Activated gamma-delta T cell treated with anti-CD3 and anti-CD28 coated beads, Interleukin-2, amount 50 U/mL, for 16 hours (primary cell): Measurements from ENCODE around the gene ACOT4.
A peak's percentile ranks its signal among the peaks of the same experiment; 100 is the strongest.
"Not testable (repeated sequence)": the region's sequence is repeated elsewhere in the genome, so short reads cannot be mapped to it uniquely, and the experiment has no call there.

Source experiments
- DNase-seq: peaks from one replicate; pipeline ENCODE4 v3.0.0-alpha.2; 2020; ENCODE audit warnings: low read depth

ACOT4 gene, protein sequence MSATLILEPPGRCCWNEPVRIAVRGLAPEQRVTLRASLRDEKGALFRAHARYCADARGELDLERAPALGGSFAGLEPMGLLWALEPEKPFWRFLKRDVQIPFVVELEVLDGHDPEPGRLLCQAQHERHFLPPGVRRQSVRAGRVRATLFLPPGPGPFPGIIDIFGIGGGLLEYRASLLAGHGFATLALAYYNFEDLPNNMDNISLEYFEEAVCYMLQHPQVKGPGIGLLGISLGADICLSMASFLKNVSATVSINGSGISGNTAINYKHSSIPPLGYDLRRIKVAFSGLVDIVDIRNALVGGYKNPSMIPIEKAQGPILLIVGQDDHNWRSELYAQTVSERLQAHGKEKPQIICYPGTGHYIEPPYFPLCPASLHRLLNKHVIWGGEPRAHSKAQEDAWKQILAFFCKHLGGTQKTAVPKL

DNA sequence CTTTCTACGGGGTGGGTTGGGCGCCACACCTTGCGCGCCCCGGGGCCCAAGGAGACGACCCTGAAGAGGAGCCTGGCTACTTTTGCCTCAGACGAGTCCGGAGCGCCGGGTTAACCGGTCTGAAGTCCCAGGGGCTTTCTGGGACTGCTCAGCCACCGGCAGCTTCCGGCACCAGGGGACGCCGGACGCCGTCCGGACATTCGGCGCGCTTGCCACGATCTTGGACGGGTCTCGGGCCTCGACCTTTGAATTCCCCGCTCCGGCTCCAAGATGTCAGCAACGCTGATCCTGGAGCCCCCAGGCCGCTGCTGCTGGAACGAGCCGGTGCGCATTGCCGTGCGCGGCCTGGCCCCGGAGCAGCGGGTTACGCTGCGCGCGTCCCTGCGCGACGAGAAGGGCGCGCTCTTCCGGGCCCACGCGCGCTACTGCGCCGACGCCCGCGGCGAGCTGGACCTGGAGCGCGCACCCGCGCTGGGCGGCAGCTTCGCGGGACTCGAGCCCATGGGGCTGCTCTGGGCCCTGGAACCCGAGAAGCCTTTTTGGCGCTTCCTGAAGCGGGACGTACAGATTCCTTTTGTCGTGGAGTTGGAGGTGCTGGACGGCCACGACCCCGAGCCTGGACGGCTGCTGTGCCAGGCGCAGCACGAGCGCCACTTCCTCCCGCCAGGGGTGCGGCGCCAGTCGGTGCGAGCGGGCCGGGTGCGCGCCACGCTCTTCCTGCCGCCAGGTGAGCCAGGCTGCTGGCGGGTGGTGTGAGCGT, at the start of gene ACOT4:
Gene ACOT4, plus strand, starts transcription at position 184 of the 760 bp plus-strand sequence. Its CDS starts 87 bp downstream, at position 271.
- DNase-seq: peak; percentile 20

GRCh38 chr14:73542961-73543360, 48.7 kb upstream of the ACOT4 start:
- DNase-seq: not testable (repeated sequence)

DNA sequence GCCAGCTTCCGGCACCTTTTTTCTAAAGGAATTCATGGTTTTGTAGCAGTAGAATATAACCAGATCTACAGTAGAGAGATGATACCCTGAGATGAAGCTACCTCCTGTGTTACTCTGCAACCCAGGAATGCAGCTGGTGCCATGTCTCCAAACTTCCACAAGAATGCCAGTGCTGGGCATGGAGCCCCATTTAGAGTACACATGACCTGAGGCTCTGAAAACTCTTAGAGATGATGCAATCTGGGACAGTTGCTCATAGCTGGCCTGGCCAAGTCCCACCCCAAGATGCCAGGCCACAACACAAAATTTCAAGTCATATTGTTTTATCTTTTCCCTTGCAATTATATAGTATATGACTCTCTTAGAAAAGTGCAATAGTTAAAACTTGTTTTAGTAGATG, 46.3 kb upstream of the ACOT4 start:
- not testable (repeated sequence) for DNase-seq

DNA sequence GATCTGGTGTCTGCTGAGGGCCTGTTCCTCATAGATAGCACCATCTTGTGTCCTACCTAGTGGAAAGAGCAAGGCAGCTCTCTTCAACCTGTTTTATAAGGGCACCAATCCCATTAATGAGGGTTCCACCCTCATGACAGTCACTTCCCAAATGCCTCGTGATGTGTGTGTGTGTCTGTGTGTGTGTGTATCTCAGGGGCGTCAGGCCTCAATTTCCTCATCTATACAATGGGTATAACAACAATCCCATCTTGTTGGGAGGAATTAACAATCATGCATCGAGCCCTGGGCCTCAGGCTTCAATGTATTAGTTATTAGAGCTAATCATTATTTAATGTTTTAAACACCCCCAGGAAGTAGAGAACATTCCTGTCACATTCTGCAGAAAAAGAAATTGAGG, 42.6 kb upstream of the ACOT4 start:
- not testable (repeated sequence) for DNase-seq

DNA sequence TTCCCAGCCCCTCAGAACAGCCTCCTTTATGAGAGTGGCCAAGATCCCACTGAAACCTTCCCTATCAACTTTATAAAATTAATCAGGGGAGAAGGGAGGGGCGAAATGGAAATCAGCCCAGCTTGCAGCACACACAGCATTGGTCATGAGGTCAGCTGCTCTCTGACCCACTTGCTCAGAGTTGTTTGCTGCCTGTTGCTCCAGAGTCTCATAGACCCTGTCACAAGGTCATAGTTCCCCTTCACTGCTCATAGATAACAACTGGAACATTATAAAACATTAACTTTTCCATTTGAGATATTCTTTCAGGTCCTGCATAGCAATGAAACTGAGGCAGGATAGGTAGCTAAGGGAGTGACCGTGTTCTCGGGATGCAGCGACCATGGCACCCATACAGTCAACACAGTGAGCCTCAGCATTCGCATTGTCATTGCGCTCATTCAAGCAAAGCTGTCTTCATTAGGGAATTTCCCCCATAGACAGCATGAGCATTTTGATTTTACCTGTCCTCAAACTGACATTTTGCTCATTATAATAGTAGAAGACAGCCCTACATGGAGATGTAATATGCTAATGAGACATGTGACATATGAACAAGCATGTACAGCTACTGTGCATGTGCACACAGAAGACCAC, 41.7 kb upstream of the ACOT4 start:
- DNase-seq: not testable (repeated sequence)

DNA sequence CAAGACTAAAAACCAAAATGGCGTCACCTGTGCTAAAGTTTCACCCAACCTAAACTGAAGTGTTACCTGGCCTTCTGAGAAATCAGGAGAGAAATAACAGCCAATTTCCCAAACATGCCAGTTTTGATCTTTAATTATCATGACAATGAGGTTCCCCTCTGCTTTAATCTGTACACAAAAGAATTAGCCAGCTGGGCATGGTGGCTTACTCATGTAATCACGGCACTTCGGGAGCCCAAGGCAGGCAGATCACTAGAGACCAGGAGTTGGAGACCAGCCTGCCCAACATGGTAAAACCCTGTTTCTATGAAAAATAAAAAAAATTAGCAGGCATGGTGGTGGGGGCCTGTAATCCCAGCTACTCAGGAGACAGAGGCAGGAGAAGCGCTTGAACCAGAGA, 37.8 kb upstream of the ACOT4 start:
- DNase-seq: no peak

GRCh38 chr14:73557201-73557600, 34.5 kb upstream of the ACOT4 start:
- DNase-seq: not testable (repeated sequence)

DNA sequence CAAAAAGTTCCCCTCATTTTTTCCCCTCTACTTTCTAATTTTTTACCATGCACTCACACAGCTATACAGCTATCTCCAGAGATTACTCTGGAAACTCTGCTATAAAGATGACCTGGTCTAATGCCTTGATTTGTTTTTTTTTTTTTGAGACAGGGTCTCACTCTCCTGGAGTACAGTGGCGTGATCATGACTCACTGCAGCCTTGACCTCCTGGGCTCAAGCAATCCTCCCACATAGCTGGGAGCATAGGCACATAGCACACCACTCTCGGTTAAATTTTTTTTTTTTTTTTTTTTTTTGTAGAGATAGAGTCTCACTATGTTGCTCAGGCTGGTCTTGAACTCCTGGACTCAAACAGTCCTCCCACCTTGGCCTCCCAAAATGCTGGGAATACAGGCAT, 33.4 kb upstream of the ACOT4 start:
- not testable (repeated sequence) for DNase-seq

DNA sequence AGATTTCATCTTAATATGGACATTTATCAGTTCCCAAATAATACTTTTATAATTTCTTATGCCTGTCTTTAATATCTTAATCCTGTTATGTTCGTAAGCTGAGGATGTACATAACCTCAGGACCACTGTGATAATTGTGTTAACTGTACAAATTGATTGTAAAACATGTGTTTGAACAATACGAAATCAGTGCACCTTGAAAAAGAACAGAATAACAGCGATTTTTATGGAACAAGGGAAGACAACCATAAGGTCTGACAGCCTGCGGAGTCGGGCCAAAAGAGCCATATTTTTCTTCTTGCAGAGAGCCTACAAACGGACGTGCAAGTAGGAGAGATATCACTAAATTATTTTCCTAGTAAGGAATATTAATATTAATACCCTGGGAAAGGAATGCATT, 29.4 kb upstream of the ACOT4 start:
- not testable (repeated sequence) for DNase-seq

- not testable (repeated sequence) for DNase-seq
Observed at GRCh38 chr14:73562696-73563095, 29.0 kb upstream of the ACOT4 start.

- DNase-seq: not testable (repeated sequence)
Observed at GRCh38 chr14:73566431-73566830, 25.2 kb upstream of the ACOT4 start.

DNA sequence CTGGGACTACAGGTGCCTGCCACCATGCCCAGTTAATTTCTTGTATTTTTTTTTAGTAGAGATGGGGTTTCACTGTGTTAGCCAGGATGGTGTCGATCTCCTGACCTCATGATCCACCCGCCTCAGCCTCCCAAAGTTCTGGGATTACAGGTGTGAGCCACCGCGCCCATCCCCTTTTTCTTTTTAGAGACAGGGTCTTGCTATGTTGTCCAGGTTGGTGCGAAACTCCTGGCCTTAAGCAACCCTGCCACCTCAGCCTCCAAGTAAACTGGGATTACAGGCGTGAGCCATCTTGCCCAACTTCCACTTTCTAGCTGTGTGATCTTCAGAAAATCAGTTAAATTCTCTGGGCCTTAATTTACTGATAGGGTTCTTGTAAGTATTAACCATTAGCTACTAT, 24.7 kb upstream of the ACOT4 start:
- DNase-seq: not testable (repeated sequence)

DNA sequence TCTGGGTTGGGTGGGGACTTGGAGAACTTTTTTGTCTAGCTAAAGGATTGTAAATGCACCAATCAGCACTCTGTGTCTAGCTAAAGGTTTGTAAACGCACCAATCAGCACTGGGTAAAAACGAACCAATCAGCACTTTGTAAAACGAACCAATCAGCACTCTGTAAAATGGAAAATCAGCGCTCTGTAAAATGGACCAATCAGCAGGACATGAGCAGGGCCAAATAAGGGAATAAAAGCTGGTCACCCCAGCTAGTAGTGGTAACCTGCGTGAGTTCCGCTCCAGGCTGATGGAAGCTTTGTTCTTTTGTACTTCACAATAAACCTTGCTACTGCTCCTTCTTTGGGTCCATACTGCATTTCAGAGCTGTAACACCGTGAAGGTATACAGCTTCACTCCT, 24.3 kb upstream of the ACOT4 start:
- DNase-seq: no peak

DNA sequence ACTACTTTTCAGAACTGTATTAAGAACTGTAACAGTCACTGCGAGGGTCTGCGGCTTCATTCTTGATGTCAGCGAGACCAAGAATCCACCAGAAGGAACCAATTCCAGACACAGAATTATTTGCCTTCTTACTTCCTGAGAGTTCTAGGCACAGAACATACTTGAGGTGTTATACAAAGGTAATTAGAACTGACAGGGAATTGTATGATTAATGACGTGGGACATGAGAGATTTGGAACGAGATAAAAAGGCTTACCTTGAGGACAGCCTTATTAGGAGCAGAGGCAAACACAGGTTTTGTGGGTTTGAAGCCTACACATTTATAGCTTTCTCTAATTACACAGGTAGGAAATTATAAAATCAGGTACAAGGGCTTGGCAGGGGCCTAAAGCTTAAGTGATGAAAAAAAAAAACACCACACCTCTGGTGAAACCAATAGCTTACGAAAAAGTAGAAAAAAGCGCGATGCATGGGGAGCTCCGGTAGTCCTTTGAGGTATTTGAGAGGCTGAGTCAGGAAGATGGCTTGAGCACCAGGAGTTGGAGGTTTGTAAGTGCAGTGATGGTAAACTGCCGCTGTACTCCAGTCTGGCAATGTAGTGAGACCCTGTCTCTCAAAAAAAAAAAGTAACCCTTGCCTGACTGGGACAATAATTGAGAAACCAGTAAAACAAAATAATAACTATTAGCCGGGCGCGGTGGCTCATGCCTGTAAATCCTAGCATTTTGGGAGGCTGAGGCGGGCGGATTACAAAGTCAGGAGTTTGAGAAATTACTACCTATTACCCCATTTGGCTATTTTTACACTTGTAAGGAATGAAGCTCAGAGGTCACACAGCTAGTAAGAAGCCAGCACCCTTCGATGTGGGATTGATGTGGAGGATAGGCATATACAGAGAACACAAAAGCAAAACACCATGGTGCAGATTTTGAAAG, 23.5 kb upstream of the ACOT4 start:
- no peak for DNase-seq

- DNase-seq: not testable (repeated sequence)
Observed at GRCh38 chr14:73568886-73569184, 22.8 kb upstream of the ACOT4 start.

GRCh38 chr14:73569185-73569958, 22.3 kb upstream of the ACOT4 start, which contains the start of gene ACOT2:
Gene ACOT2, plus strand, starts transcription at chr14:73569213. Its CDS starts 28 bp downstream, at chr14:73569241.
- peak; percentile 75 for DNase-seq

- DNase-seq: peak; percentile 31
Observed at GRCh38 chr14:73570913-73571312, 20.8 kb upstream of the ACOT4 start.

- DNase-seq: not testable (repeated sequence)
Observed at GRCh38 chr14:73573034-73573433, 18.6 kb upstream of the ACOT4 start.

DNA sequence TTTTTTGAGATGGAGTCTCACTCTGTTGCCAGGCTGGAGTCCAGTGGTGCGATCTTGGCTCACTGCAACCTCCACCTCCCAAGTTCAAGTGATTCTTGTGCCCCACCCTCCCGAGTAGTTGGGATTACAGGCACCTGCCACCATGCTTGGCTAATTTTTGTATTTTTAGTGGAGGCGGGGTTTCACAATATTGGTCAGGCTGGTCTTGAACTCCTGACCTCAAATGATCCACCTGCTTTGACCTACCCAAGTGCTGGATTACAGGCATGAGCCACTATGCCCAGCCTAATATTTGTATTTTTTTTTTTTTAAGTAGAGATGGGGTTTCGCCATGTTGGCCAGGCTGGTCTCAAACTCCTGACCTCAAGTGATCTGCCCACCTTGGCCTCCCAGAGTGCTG, 17.9 kb upstream of the ACOT4 start:
- DNase-seq: not testable (repeated sequence)

DNA sequence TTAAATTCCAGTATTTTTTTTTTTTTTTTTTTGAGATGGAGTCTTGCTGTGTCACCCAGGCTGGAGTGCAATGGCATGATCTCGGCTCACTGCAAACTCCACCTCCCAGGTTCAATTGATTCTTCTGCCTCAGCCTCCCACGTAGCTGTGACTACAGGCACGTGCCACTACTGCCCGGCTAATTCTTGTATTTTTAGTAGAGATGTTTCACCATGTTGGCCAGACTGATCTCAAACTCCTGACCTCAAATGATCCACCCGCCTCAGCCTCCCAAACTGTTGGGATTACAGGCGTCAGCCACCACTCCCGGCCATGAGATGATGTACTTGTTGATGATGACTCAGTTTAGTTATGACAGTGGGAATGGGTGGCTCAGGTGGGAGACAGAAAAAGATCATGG, 17.4 kb upstream of the ACOT4 start:
- DNase-seq: not testable (repeated sequence)

DNA sequence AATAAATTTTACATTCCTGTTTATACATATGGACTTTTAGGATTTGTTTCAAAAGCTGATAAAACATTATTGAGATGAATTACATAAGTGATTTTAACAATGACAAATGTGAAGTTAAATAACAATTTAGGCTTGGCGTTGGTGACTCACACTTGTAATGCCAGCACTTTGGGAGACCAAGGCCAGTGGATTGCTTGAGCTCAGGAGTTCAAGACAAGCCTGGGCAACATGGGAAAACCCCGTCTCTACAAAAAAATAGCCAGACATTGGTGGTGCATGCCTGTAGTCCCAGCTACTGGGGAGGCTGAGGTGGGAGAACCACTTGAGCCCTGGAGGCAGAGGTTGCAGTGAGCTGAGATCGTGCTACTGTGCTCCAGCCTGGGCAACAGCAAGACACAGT, 15.3 kb upstream of the ACOT4 start:
- DNase-seq: no peak
